ENCODE results near the gene CTTNBP2. TPM values are rescaled to one million over a fixed set of nuclear protein-coding genes. Genes with fewer than 3 reads are reported as not detected.

The CTTNBP2 gene
- total and polyA plus RNA-seq, 2 experiments from 2014 or later, result 7.9 to 14.5 TPM

- H3K36me3 ChIP-seq (replicated peaks; ENCODE audit: insufficient read depth, low read depth), result no peaks in the 10 kb centered on the region
- H3K4me1 ChIP-seq (ENCODE audit: insufficient read depth), result no peaks in the 10 kb centered on the region
- H2AFZ ChIP-seq, result no peak overlapping the region
- H3K27ac ChIP-seq, result no peak overlapping the region
- no peak overlapping the region for H3K4me2 ChIP-seq
- H3K79me2 ChIP-seq, result no peaks in the 10 kb centered on the region
- no peaks in the 10 kb centered on the region for H3K9me2 ChIP-seq (replicated peaks; ENCODE audit: insufficient read depth)
- H3K9me3 ChIP-seq (ENCODE audit: low read depth), result no peaks in the 10 kb centered on the region
- no peaks in the 10 kb centered on the region for H3K27me3 ChIP-seq
- no peaks in the 10 kb centered on the region for H4K20me1 ChIP-seq (ENCODE audit: insufficient read depth, poor library complexity, severe bottlenecking)
- TF ChIP-seq EZH2 (IDR thresholded peaks at IDR 0.05; ENCODE audit: borderline replicate concordance) (no peak), EZH2phosphoT487 (IDR thresholded peaks at IDR 0.05; ENCODE audit: low read depth, severe bottlenecking, unreplicated experiment) (no peak), CTCF (IDR thresholded peaks at IDR 0.05; ENCODE audit: poor library complexity) (no peak)
- no peak for DNase-seq (ENCODE audit: low spot score)
- no peak overlapping the region for H3K4me3 ChIP-seq
- 89% methylated on average over 7 of the region's 7 CpGs for WGBS (ENCODE audit: low lambda C conversion rate, missing lambda C conversion rate)
These were observed 24.3 kb downstream of the CTTNBP2 start for GRCh38 chr7:117848941-117849340.

- Histone ChIP-seq H3K27me3 (no peaks in the 10 kb centered on the region), H3K79me2 (no peaks in the 10 kb centered on the region), H2AFZ (no peak overlapping the region), H3K36me3 (replicated peaks; ENCODE audit: insufficient read depth, low read depth) (no peaks in the 10 kb centered on the region), H3K27ac (no peak overlapping the region), H4K20me1 (ENCODE audit: insufficient read depth, poor library complexity, severe bottlenecking) (no peaks in the 10 kb centered on the region), H3K9me3 (ENCODE audit: low read depth) (no peaks in the 10 kb centered on the region), H3K9me2 (replicated peaks; ENCODE audit: insufficient read depth) (no peaks in the 10 kb centered on the region), H3K4me3 (no peak overlapping the region), H3K4me2 (no peak overlapping the region), H3K4me1 (ENCODE audit: insufficient read depth) (no peaks in the 10 kb centered on the region)
- WGBS (ENCODE audit: low lambda C conversion rate, missing lambda C conversion rate), result 91% methylated on average over 2 of the region's 2 CpGs
- DNase-seq (ENCODE audit: low spot score), result no peak
- no peak for TF ChIP-seq EZH2 (IDR thresholded peaks at IDR 0.05; ENCODE audit: borderline replicate concordance)
- no peak for TF ChIP-seq EZH2phosphoT487 (IDR thresholded peaks at IDR 0.05; ENCODE audit: low read depth, severe bottlenecking, unreplicated experiment)
- TF ChIP-seq CTCF (IDR thresholded peaks at IDR 0.05; ENCODE audit: poor library complexity), result no peak
These were observed 28.6 kb downstream of the CTTNBP2 start for GRCh38 chr7:117844678-117845077.

- DNase-seq (ENCODE audit: low spot score), result no peak
- no peaks in the 10 kb centered on the region for H4K20me1 ChIP-seq (ENCODE audit: insufficient read depth, poor library complexity, severe bottlenecking)
- no peaks in the 10 kb centered on the region for H3K27me3 ChIP-seq
- no peaks in the 10 kb centered on the region for H3K9me2 ChIP-seq (replicated peaks; ENCODE audit: insufficient read depth)
- no peaks in the 10 kb centered on the region for H3K36me3 ChIP-seq (replicated peaks; ENCODE audit: insufficient read depth, low read depth)
- no peak for TF ChIP-seq CTCF (IDR thresholded peaks at IDR 0.05; ENCODE audit: poor library complexity)
- no peak for TF ChIP-seq EZH2 (IDR thresholded peaks at IDR 0.05; ENCODE audit: borderline replicate concordance)
- no peak for TF ChIP-seq EZH2phosphoT487 (IDR thresholded peaks at IDR 0.05; ENCODE audit: low read depth, severe bottlenecking, unreplicated experiment)
- H2AFZ ChIP-seq, result no peak overlapping the region
- H3K4me1 ChIP-seq (ENCODE audit: insufficient read depth), result no peaks in the 10 kb centered on the region
- H3K4me3 ChIP-seq, result no peak overlapping the region
- H3K9me3 ChIP-seq (ENCODE audit: low read depth), result no peaks in the 10 kb centered on the region
- 98% methylated on average over 2 of the region's 2 CpGs for WGBS (ENCODE audit: low lambda C conversion rate, missing lambda C conversion rate)
- H3K27ac ChIP-seq, result no peak overlapping the region
- H3K4me2 ChIP-seq, result no peak overlapping the region
- no peaks in the 10 kb centered on the region for H3K79me2 ChIP-seq
These were observed 31.6 kb downstream of the CTTNBP2 start for GRCh38 chr7:117841611-117842010.

- no peak overlapping the region for H3K4me2 ChIP-seq
- no peaks in the 10 kb centered on the region for H3K79me2 ChIP-seq
- no peak overlapping the region for H3K4me3 ChIP-seq
- no peaks in the 10 kb centered on the region for H3K27me3 ChIP-seq
- no peaks in the 10 kb centered on the region for H3K36me3 ChIP-seq (replicated peaks; ENCODE audit: insufficient read depth, low read depth)
- H4K20me1 ChIP-seq (ENCODE audit: insufficient read depth, poor library complexity, severe bottlenecking), result no peaks in the 10 kb centered on the region
- TF ChIP-seq EZH2phosphoT487 (IDR thresholded peaks at IDR 0.05; ENCODE audit: low read depth, severe bottlenecking, unreplicated experiment), result no peak
- no peak for TF ChIP-seq CTCF (IDR thresholded peaks at IDR 0.05; ENCODE audit: poor library complexity)
- no peak for TF ChIP-seq EZH2 (IDR thresholded peaks at IDR 0.05; ENCODE audit: borderline replicate concordance)
- H3K9me2 ChIP-seq (replicated peaks; ENCODE audit: insufficient read depth), result no peaks in the 10 kb centered on the region
- H3K9me3 ChIP-seq (ENCODE audit: low read depth), result no peaks in the 10 kb centered on the region
- H3K27ac ChIP-seq, result no peak overlapping the region
- no peak overlapping the region for H2AFZ ChIP-seq
- DNase-seq (ENCODE audit: low spot score), result no peak
- no peaks in the 10 kb centered on the region for H3K4me1 ChIP-seq (ENCODE audit: insufficient read depth)
These were observed 32.2 kb downstream of the CTTNBP2 start for GRCh38 chr7:117841011-117841410.
